H9 (cell line): ENCODE results near the gene SERPINE2. TPM values are rescaled to one million over a fixed set of nuclear protein-coding genes. Genes with fewer than 3 reads are reported as not detected.

Experiments used
- DNase-seq: peaks from one replicate; pipeline ENCODE4 v3.0.0-alpha.2; 2017
- H2AFZ ChIP-seq: one replicate; pipeline ENCODE4 v1.6.1; 2013; ENCODE audit warnings: mild to moderate bottlenecking, low read length, control low read depth, moderate library complexity
- H2AK5ac ChIP-seq: 2 replicates; pipeline ENCODE4 v1.6.1; 2013; ENCODE audit warnings: low read length, control low read depth, mixed read lengths; ENCODE audit not compliant: insufficient read length
- H2BK120ac ChIP-seq: one replicate; pipeline ENCODE4 v1.6.1; 2013; ENCODE audit warnings: low read depth, mild to moderate bottlenecking, low read length, control low read depth, inconsistent platforms; ENCODE audit not compliant: poor library complexity, severe bottlenecking
- H2BK12ac ChIP-seq: 2 replicates; pipeline ENCODE4 v1.6.1; 2013; ENCODE audit warnings: low read length, control low read depth, mixed read lengths, low read depth; ENCODE audit not compliant: insufficient read length
- H2BK15ac ChIP-seq: 2 replicates; pipeline ENCODE4 v1.6.1; 2013; ENCODE audit warnings: low read depth, low read length, control low read depth
- H2BK20ac ChIP-seq: one replicate; pipeline ENCODE4 v1.6.1; 2013; ENCODE audit warnings: low read depth, mild to moderate bottlenecking, low read length, control low read depth, inconsistent platforms; ENCODE audit not compliant: poor library complexity, severe bottlenecking
- H2BK5ac ChIP-seq: 2 replicates; pipeline ENCODE4 v1.6.1; 2013; ENCODE audit warnings: low read length, control low read depth, mixed read lengths; ENCODE audit not compliant: insufficient read length
- H3K14ac ChIP-seq: 2 replicates; pipeline ENCODE4 v1.6.1; 2013; ENCODE audit warnings: low read length, control low read depth; ENCODE audit not compliant: insufficient read depth
- H3K18ac ChIP-seq: 2 replicates; pipeline ENCODE4 v1.6.1; 2013; ENCODE audit warnings: low read depth, mild to moderate bottlenecking, mixed read lengths, low read length, control low read depth; ENCODE audit not compliant: insufficient read length
- H3K23ac ChIP-seq: 2 replicates; pipeline ENCODE4 v1.6.1; 2013; ENCODE audit warnings: low read length, control low read depth, mixed read lengths, low read depth; ENCODE audit not compliant: insufficient read length
- H3K23me2 ChIP-seq: 2 replicates; pipeline ENCODE4 v1.6.1; 2013; ENCODE audit warnings: low read depth, mild to moderate bottlenecking, mixed read lengths, low read length, control low read depth; ENCODE audit not compliant: insufficient read length, poor library complexity, severe bottlenecking
- H3K27ac ChIP-seq: 2 replicates; pipeline ENCODE4 v1.5.1; 2013; ENCODE audit warnings: low read length, control low read depth, mixed read lengths, low read depth; ENCODE audit not compliant: insufficient read length
- H3K27me3 ChIP-seq: 2 replicates; pipeline ENCODE4 v1.6.1; 2013; ENCODE audit warnings: low read length, control low read depth, inconsistent platforms; ENCODE audit not compliant: insufficient read depth
- H3K4ac ChIP-seq: 2 replicates; pipeline ENCODE4 v1.6.1; 2013; ENCODE audit warnings: low read depth, mild to moderate bottlenecking, control low read depth, inconsistent platforms, low read length, moderate library complexity
- H3K4me1 ChIP-seq: 2 replicates; pipeline ENCODE4 v1.6.1; 2013; ENCODE audit warnings: low read length, control low read depth, inconsistent platforms; ENCODE audit not compliant: insufficient read depth
- H3K4me2 ChIP-seq: 2 replicates; pipeline ENCODE4 v1.6.1; 2013; ENCODE audit warnings: low read length, control low read depth, mixed read lengths; ENCODE audit not compliant: insufficient read length, insufficient read depth
- H3K56ac ChIP-seq: 2 replicates; pipeline ENCODE4 v1.6.1; 2013; ENCODE audit warnings: low read depth, mild to moderate bottlenecking, mixed read lengths, low read length, control low read depth; ENCODE audit not compliant: insufficient read length
- H3K79me1 ChIP-seq: 2 replicates; pipeline ENCODE4 v1.6.1; 2013; ENCODE audit warnings: low read depth, mild to moderate bottlenecking, moderate library complexity, low read length, control low read depth, inconsistent platforms; ENCODE audit not compliant: insufficient read depth, poor library complexity, severe bottlenecking
- H3K79me2 ChIP-seq: 2 replicates; pipeline ENCODE4 v1.6.1; 2013; ENCODE audit warnings: low read length, control low read depth, inconsistent platforms; ENCODE audit not compliant: insufficient read depth
- H3K9ac ChIP-seq: 2 replicates; pipeline ENCODE4 v1.6.1; 2013; ENCODE audit warnings: low read length, control low read depth, mixed read lengths; ENCODE audit not compliant: insufficient read length; ENCODE audit errors: extremely low read depth
- H3K9me3 ChIP-seq: one replicate; pipeline ENCODE4 v1.6.1; 2013; ENCODE audit warnings: low read depth, low read length, inconsistent platforms; ENCODE audit not compliant: control insufficient read depth
- H3T11ph ChIP-seq: one replicate; pipeline ENCODE4 v1.6.1; 2013; ENCODE audit warnings: mild to moderate bottlenecking, low read length, control low read depth, inconsistent platforms
- H4K20me1 ChIP-seq: one replicate; pipeline ENCODE4 v1.6.1; 2013; ENCODE audit not compliant: control insufficient read depth, insufficient read length, insufficient read depth
- H4K5ac ChIP-seq: 2 replicates; pipeline ENCODE4 v1.6.1; 2013; ENCODE audit warnings: low read depth, mild to moderate bottlenecking, mixed read lengths, low read length, control low read depth; ENCODE audit not compliant: insufficient read length
- H4K8ac ChIP-seq: replicated peaks from 2 replicates; pipeline ENCODE4 v1.6.1; 2013; ENCODE audit warnings: low read length, control low read depth, mixed read lengths, low read depth; ENCODE audit not compliant: insufficient read length
- H4K91ac ChIP-seq: 2 replicates; pipeline ENCODE4 v1.6.1; 2013; ENCODE audit warnings: low read depth, mild to moderate bottlenecking, moderate library complexity, mixed read lengths, low read length, control low read depth; ENCODE audit not compliant: insufficient read length
- H3K27ac Mint-ChIP-seq, 3 experiments: 2 replicates in 2 of 3; 3 replicates in 1 of 3; pipeline ENCODE4 v1.8.0; 2020 to 2021; ENCODE audit warnings: mixed read lengths in 3 of 3, mild to moderate bottlenecking in 1 of 3, moderate library complexity in 1 of 3
- H3K27me3 Mint-ChIP-seq: 2 replicates; pipeline ENCODE4 v1.8.0; 2021; ENCODE audit warnings: low read depth, mild to moderate bottlenecking, moderate library complexity, mixed read lengths
- H3K36me3 Mint-ChIP-seq, 3 experiments: 2 replicates in 2 of 3; 3 replicates in 1 of 3; pipeline ENCODE4 v1.8.0; 2020 to 2021; ENCODE audit warnings: low read depth in 3 of 3, mixed read lengths in 3 of 3; ENCODE audit not compliant: insufficient read depth in 1 of 3
- H3K4me1 Mint-ChIP-seq, 2 experiments: 2 replicates each; pipeline ENCODE4 v1.8.0; 2020; ENCODE audit warnings: mixed read lengths in 2 of 2
- H3K4me3 Mint-ChIP-seq, 2 experiments: 2 replicates in 1 of 2; 3 replicates in 1 of 2; pipeline ENCODE4 v1.8.0; 2020 to 2021; ENCODE audit warnings: mild to moderate bottlenecking in 2 of 2, mixed read lengths in 2 of 2, moderate library complexity in 1 of 2
- H3K9me3 Mint-ChIP-seq, 2 experiments: 2 replicates in 1 of 2; 3 replicates in 1 of 2; pipeline ENCODE4 v1.8.0; 2020; ENCODE audit warnings: mild to moderate bottlenecking in 2 of 2, mixed read lengths in 2 of 2, moderate library complexity in 1 of 2
- CTCF ChIP-seq: fragments of 200-600 bp; sonication (generic); conservative IDR thresholded peaks from 3 replicates; pipeline ENCODE4 v1.8.0; 2021; ENCODE audit warnings: antibody characterized with exemption, mild to moderate bottlenecking
- WGBS: extraction: QIAGEN DNeasy Blood & Tissue Kit; methylation state at CpG from one replicate; pipeline ENCODE4 v1.1.7; 2013; ENCODE audit warnings: missing lambda C conversion rate, low lambda C conversion rate, mixed read lengths; ENCODE audit not compliant: insufficient read length; ENCODE audit errors: extremely low coverage; 5-methylcytosine and 5-hydroxymethylcytosine counted together
- total RNA-seq: library from RNA; stranded (reverse); gene quantifications from 2 replicates; pipeline ENCODE4 v1.2.1, GENCODE V29; 2021

The SERPINE2 gene
- total RNA-seq, 1 experiment from 2014 or later = 40.0 TPM

GRCh38 chr2:223929571-223930102, 109.4 kb downstream of the SERPINE2 start:
- no CpG with 5 or more reads among the region's 4 CpGs for WGBS
- Histone ChIP-seq H2BK12ac (no peak overlapping the region), H3K23ac (no peak overlapping the region), H4K8ac (no peak overlapping the region), H3K4me2 (no peak overlapping the region), H4K91ac (no peak overlapping the region), H3K27ac (no peak overlapping the region), H3K9ac (no peak overlapping the region), H3K79me1 (peaks cover 5% of the 10 kb centered on the region), H3K27me3 (no peaks in the 10 kb centered on the region), H4K5ac (no peak overlapping the region), H3K56ac (no peak overlapping the region), H2AFZ (no peak overlapping the region), H3K4me1 (peaks cover 5% of the 10 kb centered on the region; the same call in 1 of the 2 replicates), H2AK5ac (no peak overlapping the region), H3K23me2 (no peaks in the 10 kb centered on the region), H3K14ac (no peak overlapping the region), H3K9me3 (no peaks in the 10 kb centered on the region), H3K4ac (no peak overlapping the region), H4K20me1 (no peaks in the 10 kb centered on the region), H3K79me2 (peaks cover 18% of the 10 kb centered on the region; the same call in 1 of the 2 replicates), H3K18ac (no peak overlapping the region), H2BK5ac (no peak overlapping the region), H2BK15ac (no peak overlapping the region), H3T11ph (no peak overlapping the region), H2BK20ac (no peak overlapping the region), H2BK120ac (no peak overlapping the region)
- H3K4me3 Mint-ChIP-seq = no peak overlapping the region
- TF ChIP-seq CTCF = no peak
- no peaks in the 10 kb centered on the region for H3K27me3 Mint-ChIP-seq
- H3K27ac Mint-ChIP-seq = peak overlapping the region; percentile 28 to 94 (median 80); a peak in 4 of 7 replicates
- peaks cover 16 to 31% (median 31%) of the 10 kb centered on the region in 3 experiments; a peak in 6 of 7 replicates for H3K36me3 Mint-ChIP-seq
- H3K4me1 Mint-ChIP-seq = peaks cover 20 to 30% of the 10 kb centered on the region in 2 experiments
- DNase-seq = no peak
- peaks cover 9 to 21% of the 10 kb centered on the region in 2 experiments for H3K9me3 Mint-ChIP-seq
